CD14-positive monocyte (primary cell): ENCODE data around the gene COG7. TPM values are rescaled to one million over a fixed set of nuclear protein-coding genes. Genes with fewer than 3 reads are reported as not detected.
A peak's percentile ranks its signal among the peaks of the same experiment; 100 is the strongest.

ENCODE experiments used
- DNase-seq, 3 donors: peaks; one replicate each; pipeline ENCODE4 v3.0.0-alpha.2; 2011 to 2022
- H2AFZ ChIP-seq: 2 replicates; pipeline ENCODE4 v1.6.0; 2012; ENCODE audit warnings: mild to moderate bottlenecking, low read depth, low read length, inconsistent platforms; ENCODE audit not compliant: insufficient read depth, poor library complexity, severe bottlenecking
- H3K27ac ChIP-seq, 2 donors: 1 replicate in 1 of 2; 2 replicates in 1 of 2; pipeline ENCODE4 v1.5.1; 2012 to 2013; ENCODE audit warnings: low read length in 2 of 2, control low read depth in 1 of 2, inconsistent platforms in 1 of 2, low read depth in 1 of 2, mild to moderate bottlenecking in 1 of 2
- H3K27me3 ChIP-seq, 2 donors: one replicate each; pipeline versions ENCODE4 v1.6.0 to v1.6.1; 2011 to 2013; ENCODE audit warnings: low read length in 2 of 2; ENCODE audit not compliant: control insufficient read depth in 2 of 2, insufficient read depth in 2 of 2
- H3K36me3 ChIP-seq, 2 donors: replicated peaks in 1 of 2; 1 replicate in 1 of 2; 2 replicates in 1 of 2; pipeline versions ENCODE4 v1.5.1 to v1.6.1; 2012 to 2013; ENCODE audit warnings: low read length in 2 of 2, control low read depth in 1 of 2, inconsistent platforms in 1 of 2, mild to moderate bottlenecking in 1 of 2; ENCODE audit not compliant: insufficient read depth in 2 of 2, control insufficient read depth in 1 of 2
- H3K4me1 ChIP-seq, 2 donors: 1 replicate in 1 of 2; 2 replicates in 1 of 2; pipeline versions ENCODE4 v1.5.1 to v1.6.1; 2012 to 2013; ENCODE audit warnings: low read length in 2 of 2, control low read depth in 1 of 2, inconsistent platforms in 1 of 2, mild to moderate bottlenecking in 1 of 2, moderate library complexity in 1 of 2; ENCODE audit not compliant: insufficient read depth in 2 of 2, control insufficient read depth in 1 of 2
- H3K4me2 ChIP-seq: replicated peaks from 2 replicates; pipeline ENCODE3; 2012; ENCODE audit warnings: low read length, moderate library complexity, mild to moderate bottlenecking; ENCODE audit not compliant: poor library complexity, severe bottlenecking; ENCODE audit errors: extremely low read depth
- H3K4me3 ChIP-seq, 3 experiments: fragments of 200-600 bp in 1 of 3; sonication (generic) in 1 of 3; replicated peaks in 1 of 3; 1 replicate in 2 of 3; 2 replicates in 1 of 3; pipeline ENCODE4 v1.5.1; 2011 to 2013; ENCODE audit warnings: low read length in 3 of 3, mild to moderate bottlenecking in 3 of 3, control low read depth in 2 of 3, low read depth in 2 of 3, inconsistent platforms in 1 of 3, moderate library complexity in 1 of 3
- H3K79me2 ChIP-seq: 2 replicates; pipeline ENCODE4 v1.6.0; 2012; ENCODE audit warnings: mild to moderate bottlenecking, control low read depth, inconsistent platforms, low read length, moderate library complexity; ENCODE audit not compliant: insufficient read depth
- H3K9ac ChIP-seq: 2 replicates; pipeline ENCODE4 v1.6.0; 2017; ENCODE audit warnings: low read length, mild to moderate bottlenecking; ENCODE audit not compliant: insufficient read depth, poor library complexity, severe bottlenecking
- H3K9me3 ChIP-seq, 2 donors: replicated peaks in 1 of 2; 1 replicate in 1 of 2; 2 replicates in 1 of 2; pipeline versions ENCODE4 v1.5.1 to v1.6.1; 2012 to 2013; ENCODE audit warnings: low read length in 2 of 2, control low read depth in 1 of 2; ENCODE audit not compliant: control insufficient read depth in 1 of 2, insufficient read depth in 1 of 2
- H4K20me1 ChIP-seq: 2 replicates; pipeline ENCODE4 v1.6.0; 2012; ENCODE audit warnings: mild to moderate bottlenecking, low read length, control low read depth, moderate library complexity; ENCODE audit not compliant: insufficient read depth
- H3K27ac Mint-ChIP-seq, 7 donors: one replicate each; pipeline ENCODE4 v1.8.0; 2020; ENCODE audit warnings: mild to moderate bottlenecking in 7 of 7, mixed read lengths in 7 of 7, moderate library complexity in 6 of 7, inconsistent platforms in 2 of 7
- H3K27me3 Mint-ChIP-seq, 3 donors: one replicate each; pipeline ENCODE4 v1.8.0; 2021 to 2022; ENCODE audit warnings: low read depth in 3 of 3, mild to moderate bottlenecking in 3 of 3, mixed read lengths in 3 of 3, moderate library complexity in 3 of 3, inconsistent platforms in 1 of 3
- H3K36me3 Mint-ChIP-seq, 2 donors: one replicate each; pipeline ENCODE4 v1.8.0; 2020; ENCODE audit warnings: mixed read lengths in 2 of 2, inconsistent platforms in 1 of 2, mild to moderate bottlenecking in 1 of 2
- H3K4me1 Mint-ChIP-seq: one replicate; pipeline ENCODE4 v1.8.0; 2020; ENCODE audit warnings: mild to moderate bottlenecking, mixed read lengths
- H3K4me3 Mint-ChIP-seq, 2 donors: one replicate each; pipeline ENCODE4 v1.8.0; 2020; ENCODE audit warnings: mild to moderate bottlenecking in 2 of 2, mixed read lengths in 2 of 2, moderate library complexity in 1 of 2
- H3K9me3 Mint-ChIP-seq, 7 donors: one replicate each; pipeline ENCODE4 v1.8.0; 2020 to 2022; ENCODE audit warnings: mixed read lengths in 7 of 7, mild to moderate bottlenecking in 6 of 7, moderate library complexity in 6 of 7, inconsistent platforms in 2 of 7
- WGBS: methylation state at CpG from one replicate; pipeline ENCODE4 v1.1.5; 2013; ENCODE audit warnings: missing lambda C conversion rate; ENCODE audit not compliant: insufficient coverage; 5-methylcytosine and 5-hydroxymethylcytosine counted together
- intact Hi-C, 2 donors: fragments of 100-400 bp; cut with micrococcal nuclease; formaldehyde crosslinking; loops; one replicate each; pipeline versions ENCODE4 v1.15.0 to v1.15.1; 2023
- polyA plus RNA-seq, 3 donors: library from polyadenylated mRNA; depleted of rRNA in 1 of 3; unstranded in 2 of 3; stranded (reverse) in 1 of 3; fragments of 300-500 nt in 2 of 3; fragments of >200 nt in 1 of 3; fragmentation: Illumina TruSeq in 2 of 3; gene quantifications; 1 replicate in 2 of 3; 2 replicates in 1 of 3; pipeline ENCODE4 v1.2.3, GENCODE V29; 2012 to 2021
- TF ChIP-seq, protein P1 (sequence below): fragments of 200-600 bp; IDR thresholded peaks from one replicate; pipeline ENCODE4 v1.8.0; 2022; ENCODE audit warnings: antibody characterized with exemption, mild to moderate bottlenecking

Gene COG7
- polyA plus RNA-seq, 3 donors: 6.6 to 28.8 (median 8.0) TPM

DNA sequence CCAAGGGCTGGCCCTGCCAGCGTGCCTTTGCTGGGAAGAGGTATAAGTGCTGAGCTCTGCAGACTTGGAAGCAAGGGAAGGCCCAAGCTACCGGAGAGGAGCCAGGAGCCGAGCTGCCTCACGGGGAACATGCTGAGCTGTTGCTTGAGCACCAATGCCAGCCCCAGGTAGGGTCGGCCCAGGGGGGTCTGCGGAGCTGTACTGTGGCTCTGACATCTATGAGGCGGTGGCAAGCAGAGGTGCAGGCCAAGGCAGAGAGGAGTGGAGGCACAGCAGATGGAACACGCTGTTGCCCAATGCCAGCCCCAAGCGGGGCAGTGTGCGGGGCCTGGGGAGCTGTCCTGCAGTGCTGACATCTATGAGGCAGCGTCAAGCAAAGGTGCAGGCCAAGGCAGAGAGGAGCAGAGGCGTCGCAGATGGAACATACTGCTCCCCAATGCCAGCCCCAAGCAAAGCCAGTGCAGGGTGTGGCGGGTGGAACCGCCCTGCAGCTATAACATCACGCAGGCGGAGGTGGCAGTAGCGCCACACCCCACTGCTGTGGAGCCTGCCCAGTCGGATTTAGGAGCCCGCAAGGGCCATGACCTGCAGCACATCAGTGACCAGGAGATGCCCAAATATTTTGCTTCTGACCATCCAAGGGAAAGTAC lies 47.3 kb upstream of the COG7 start:
- H3K4me2 ChIP-seq: no peak overlapping the region
- WGBS: 94% methylated on average over 18 of the region's 20 CpGs
- TF ChIP-seq, protein P1, sequence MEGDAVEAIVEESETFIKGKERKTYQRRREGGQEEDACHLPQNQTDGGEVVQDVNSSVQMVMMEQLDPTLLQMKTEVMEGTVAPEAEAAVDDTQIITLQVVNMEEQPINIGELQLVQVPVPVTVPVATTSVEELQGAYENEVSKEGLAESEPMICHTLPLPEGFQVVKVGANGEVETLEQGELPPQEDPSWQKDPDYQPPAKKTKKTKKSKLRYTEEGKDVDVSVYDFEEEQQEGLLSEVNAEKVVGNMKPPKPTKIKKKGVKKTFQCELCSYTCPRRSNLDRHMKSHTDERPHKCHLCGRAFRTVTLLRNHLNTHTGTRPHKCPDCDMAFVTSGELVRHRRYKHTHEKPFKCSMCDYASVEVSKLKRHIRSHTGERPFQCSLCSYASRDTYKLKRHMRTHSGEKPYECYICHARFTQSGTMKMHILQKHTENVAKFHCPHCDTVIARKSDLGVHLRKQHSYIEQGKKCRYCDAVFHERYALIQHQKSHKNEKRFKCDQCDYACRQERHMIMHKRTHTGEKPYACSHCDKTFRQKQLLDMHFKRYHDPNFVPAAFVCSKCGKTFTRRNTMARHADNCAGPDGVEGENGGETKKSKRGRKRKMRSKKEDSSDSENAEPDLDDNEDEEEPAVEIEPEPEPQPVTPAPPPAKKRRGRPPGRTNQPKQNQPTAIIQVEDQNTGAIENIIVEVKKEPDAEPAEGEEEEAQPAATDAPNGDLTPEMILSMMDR: no peak
- no peak overlapping the region for H3K9ac ChIP-seq
- no peak overlapping the region for H2AFZ ChIP-seq
- H3K79me2 ChIP-seq: peaks cover 100% of the 10 kb centered on the region
- peaks cover 0 to 1% (median 0%) of the 10 kb centered on the region in 7 donors for H3K9me3 Mint-ChIP-seq
- H3K4me3 ChIP-seq: no peak overlapping the region
- no peak for DNase-seq
- H3K27me3 Mint-ChIP-seq: no peaks in the 10 kb centered on the region
- H3K9me3 ChIP-seq: no peaks in the 10 kb centered on the region
- H4K20me1 ChIP-seq: peaks cover 83% of the 10 kb centered on the region
- H3K4me1 Mint-ChIP-seq: peaks cover 69% of the 10 kb centered on the region
- peaks cover 24 to 32% of the 10 kb centered on the region in 2 donors for H3K36me3 Mint-ChIP-seq
- no peaks in the 10 kb centered on the region for H3K27me3 ChIP-seq
- H3K4me1 ChIP-seq: peaks cover 70 to 72% of the 10 kb centered on the region in 2 donors
- intact Hi-C loops: loop anchor here in 1 of 2 donors (10.0 kb wide), 1 partner anchor 46 kb away; the partner anchor contains the start of gene COG7
- peak overlapping the region; percentile 23 to 70 for H3K27ac ChIP-seq
- H3K4me3 Mint-ChIP-seq: no peak overlapping the region
- H3K27ac Mint-ChIP-seq: peak overlapping the region; percentile 40 to 86 (median 60)
- H3K36me3 ChIP-seq: peaks cover 5 to 14% of the 10 kb centered on the region in 2 donors

DNA sequence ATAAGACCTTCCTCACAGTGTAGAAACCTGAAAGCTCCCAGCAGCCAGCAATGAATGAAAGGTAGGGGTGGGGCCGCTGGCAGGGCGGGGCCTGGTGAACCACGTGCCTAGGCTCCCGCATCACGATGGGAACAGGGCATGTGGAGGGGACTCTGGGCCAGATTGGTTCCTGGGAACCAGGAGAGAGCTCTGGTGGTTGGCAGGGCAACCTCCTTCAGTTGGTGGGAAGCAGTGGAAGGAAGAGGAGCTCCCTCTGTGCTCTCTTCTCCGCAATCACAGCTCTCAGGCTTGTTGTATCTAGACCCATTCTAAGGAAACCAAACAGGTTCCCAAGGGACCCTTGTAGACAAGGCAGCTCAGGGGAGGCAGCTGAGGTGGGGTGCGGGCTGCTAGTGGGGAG lies 46.8 kb upstream of the COG7 start:
- Histone ChIP-seq H3K79me2 (peaks cover 100% of the 10 kb centered on the region), H3K27ac (peak overlapping the region in 1 of 2 donors; percentile 70), H3K4me1 (peaks cover 65 to 67% of the 10 kb centered on the region in 2 donors), H3K9me3 (no peaks in the 10 kb centered on the region), H3K36me3 (peaks cover 8 to 20% of the 10 kb centered on the region in 2 donors), H2AFZ (no peak overlapping the region), H3K4me2 (no peak overlapping the region), H3K4me3 (no peak overlapping the region), H4K20me1 (peaks cover 78% of the 10 kb centered on the region), H3K27me3 (no peaks in the 10 kb centered on the region), H3K9ac (no peak overlapping the region)
- H3K4me3 Mint-ChIP-seq: no peak overlapping the region
- H3K4me1 Mint-ChIP-seq: peaks cover 64% of the 10 kb centered on the region
- peaks cover 29 to 36% of the 10 kb centered on the region in 2 donors for H3K36me3 Mint-ChIP-seq
- no peak for DNase-seq
- no peaks in the 10 kb centered on the region for H3K27me3 Mint-ChIP-seq
- H3K9me3 Mint-ChIP-seq: peaks cover 0 to 1% (median 0%) of the 10 kb centered on the region in 7 donors
- TF ChIP-seq, protein P1: no peak
- 84% methylated on average over 4 of the region's 7 CpGs for WGBS
- intact Hi-C loops: loop anchor here (10.0 kb wide), 2 partner anchors 45 kb away; partner anchors contain the start of gene COG7 (in 1 of the 2)
- H3K27ac Mint-ChIP-seq: peak overlapping the region in 6 of 7 donors; percentile 4 to 86 (median 64)
